ENCODE results near the gene DIO3.

DIO3 gene

DNA sequence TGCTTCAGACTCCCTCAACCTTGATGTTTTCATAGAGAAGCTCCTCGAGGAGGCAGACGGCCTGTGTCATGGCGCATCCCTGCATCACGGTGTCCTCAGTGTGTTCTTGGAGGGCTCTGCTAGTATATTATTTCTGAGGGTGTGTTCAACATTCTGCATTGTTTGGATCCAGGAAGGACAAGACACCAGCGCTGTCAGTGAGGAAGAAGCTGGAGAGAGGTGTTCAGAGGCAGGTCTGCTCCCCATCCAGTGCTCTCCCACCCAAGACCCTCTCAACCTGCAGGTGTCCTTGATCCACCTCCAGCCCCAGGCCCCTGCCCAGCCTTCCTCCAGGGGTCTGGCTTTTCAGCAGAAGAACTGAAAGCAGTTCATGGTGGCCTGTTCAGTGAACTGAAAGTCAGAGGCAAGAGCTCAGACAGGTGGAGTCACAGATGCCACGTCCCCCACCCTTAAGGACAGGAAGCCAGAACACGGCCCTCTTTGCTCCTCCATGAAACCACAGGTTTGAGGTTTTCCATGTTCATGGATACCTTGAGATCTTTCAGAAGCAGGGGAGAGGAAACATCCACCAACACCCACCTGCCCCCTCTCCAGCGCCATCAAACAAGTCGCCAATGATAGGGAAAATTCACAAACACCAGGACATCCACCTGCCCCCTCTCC lies 37.4 kb downstream of the DIO3 start:
- Histone ChIP-seq H3K79me1 (ENCODE audit: low read length) (no peaks in the 10 kb centered on the region), H3K4ac (ENCODE audit: low read depth, low read length) (no peak overlapping the region), H2BK5ac (ENCODE audit: low read length) (no peak overlapping the region), H3K79me2 (ENCODE audit: control insufficient read depth, insufficient read depth, low read length) (no peaks in the 10 kb centered on the region), H3K9ac (ENCODE audit: low read length) (no peak overlapping the region), H4K8ac (ENCODE audit: low read depth, low read length) (no peak overlapping the region), H3K4me1 (ENCODE audit: control insufficient read depth, low read depth, low read length) (no peaks in the 10 kb centered on the region), H3K4me2 (ENCODE audit: low read length) (no peak overlapping the region), H3K4me3 (ENCODE audit: low read length) (no peak overlapping the region), H4K5ac (ENCODE audit: low read length) (no peak overlapping the region), H3K36me3 (ENCODE audit: control insufficient read depth, insufficient read depth, low read length) (no peaks in the 10 kb centered on the region), H2BK120ac (ENCODE audit: low read depth, low read length) (no peak overlapping the region), H3K18ac (ENCODE audit: low read length) (no peak overlapping the region), H3K27me3 (ENCODE audit: insufficient read depth, low read length, poor library complexity) (no peaks in the 10 kb centered on the region), H3K56ac (ENCODE audit: low read length) (no peak overlapping the region), H3K23ac (ENCODE audit: low read length) (no peak overlapping the region), H2BK15ac (replicated peaks; ENCODE audit: low read depth) (no peak overlapping the region), H2AK5ac (ENCODE audit: low read length) (no peak overlapping the region), H3K27ac (ENCODE audit: low read depth, low read length) (no peak overlapping the region)
- DNase-seq: no peak
- WGBS (ENCODE audit: extremely low coverage, insufficient coverage, low lambda C conversion rate): no CpG with 5 or more reads among the region's 9 CpGs

- no peak overlapping the region for H4K8ac ChIP-seq (ENCODE audit: low read depth, low read length)
- H3K56ac ChIP-seq (ENCODE audit: low read length): no peak overlapping the region
- H3K18ac ChIP-seq (ENCODE audit: low read length): no peak overlapping the region
- H3K23ac ChIP-seq (ENCODE audit: low read length): no peak overlapping the region
- no peak overlapping the region for H2BK15ac ChIP-seq (replicated peaks; ENCODE audit: low read depth)
- H3K36me3 ChIP-seq (ENCODE audit: control insufficient read depth, insufficient read depth, low read length): no peaks in the 10 kb centered on the region
- no peak overlapping the region for H4K5ac ChIP-seq (ENCODE audit: low read length)
- H3K79me1 ChIP-seq (ENCODE audit: low read length): no peaks in the 10 kb centered on the region
- H3K4ac ChIP-seq (ENCODE audit: low read depth, low read length): no peak overlapping the region
- no peak for DNase-seq
- WGBS (ENCODE audit: extremely low coverage, insufficient coverage, low lambda C conversion rate): no CpG with 5 or more reads among the region's 13 CpGs
- H3K4me2 ChIP-seq (ENCODE audit: low read length): no peak overlapping the region
- H3K4me1 ChIP-seq (ENCODE audit: control insufficient read depth, low read depth, low read length): no peaks in the 10 kb centered on the region
- H2BK5ac ChIP-seq (ENCODE audit: low read length): no peak overlapping the region
- H2BK120ac ChIP-seq (ENCODE audit: low read depth, low read length): no peak overlapping the region
- H2AK5ac ChIP-seq (ENCODE audit: low read length): no peak overlapping the region
- H3K79me2 ChIP-seq (ENCODE audit: control insufficient read depth, insufficient read depth, low read length): no peaks in the 10 kb centered on the region
- H3K27me3 ChIP-seq (ENCODE audit: insufficient read depth, low read length, poor library complexity): no peaks in the 10 kb centered on the region
- H3K9ac ChIP-seq (ENCODE audit: low read length): no peak overlapping the region
- no peak overlapping the region for H3K4me3 ChIP-seq (ENCODE audit: low read length)
- H3K27ac ChIP-seq (ENCODE audit: low read depth, low read length): no peak overlapping the region
These were observed 38.1 kb downstream of the DIO3 start for GRCh38 chr14:101599234-101599885.

DNA sequence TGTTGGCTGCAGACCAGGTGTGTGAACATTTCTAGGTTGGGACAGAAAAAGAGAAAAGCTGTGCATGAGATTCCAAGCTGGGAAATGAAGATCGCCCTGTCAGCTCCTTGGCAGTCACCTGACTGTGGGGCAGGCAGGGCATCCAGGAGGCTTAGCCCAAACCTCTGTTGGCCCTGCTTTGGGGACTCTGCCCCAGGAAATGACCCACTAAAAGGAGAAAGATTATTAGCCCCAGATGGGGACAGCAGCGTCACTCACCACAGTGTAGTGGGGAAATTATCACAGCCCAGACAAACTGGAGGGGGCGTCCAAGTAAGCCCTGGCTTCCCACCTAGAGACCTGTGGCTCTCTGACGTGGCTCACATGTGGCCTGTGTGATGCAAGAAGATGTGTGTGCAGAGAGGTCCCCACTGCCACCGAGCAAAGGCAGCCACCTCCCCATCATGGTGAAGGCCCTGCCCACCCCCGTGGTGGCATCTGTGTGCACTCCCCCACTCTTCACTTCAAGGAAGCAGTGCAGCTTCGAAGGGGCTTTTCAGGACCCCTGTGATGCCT lies 39.1 kb downstream of the DIO3 start:
- Histone ChIP-seq H2BK120ac (ENCODE audit: low read depth, low read length) (no peak overlapping the region), H3K36me3 (ENCODE audit: control insufficient read depth, insufficient read depth, low read length) (no peaks in the 10 kb centered on the region), H3K9ac (ENCODE audit: low read length) (no peak overlapping the region), H3K4me1 (ENCODE audit: control insufficient read depth, low read depth, low read length) (no peaks in the 10 kb centered on the region), H4K8ac (ENCODE audit: low read depth, low read length) (no peak overlapping the region), H3K27me3 (ENCODE audit: insufficient read depth, low read length, poor library complexity) (no peaks in the 10 kb centered on the region), H3K79me1 (ENCODE audit: low read length) (no peaks in the 10 kb centered on the region), H2BK5ac (ENCODE audit: low read length) (no peak overlapping the region), H3K4me3 (ENCODE audit: low read length) (no peak overlapping the region), H3K4ac (ENCODE audit: low read depth, low read length) (no peak overlapping the region), H3K18ac (ENCODE audit: low read length) (no peak overlapping the region), H3K56ac (ENCODE audit: low read length) (no peak overlapping the region), H2AK5ac (ENCODE audit: low read length) (no peak overlapping the region), H3K79me2 (ENCODE audit: control insufficient read depth, insufficient read depth, low read length) (no peaks in the 10 kb centered on the region), H4K5ac (ENCODE audit: low read length) (no peak overlapping the region), H3K4me2 (ENCODE audit: low read length) (no peak overlapping the region), H3K27ac (ENCODE audit: low read depth, low read length) (no peak overlapping the region), H3K23ac (ENCODE audit: low read length) (no peak overlapping the region), H2BK15ac (replicated peaks; ENCODE audit: low read depth) (no peak overlapping the region)
- no peak for DNase-seq
- no CpG with 5 or more reads among the region's 7 CpGs for WGBS (ENCODE audit: extremely low coverage, insufficient coverage, low lambda C conversion rate)

DNA sequence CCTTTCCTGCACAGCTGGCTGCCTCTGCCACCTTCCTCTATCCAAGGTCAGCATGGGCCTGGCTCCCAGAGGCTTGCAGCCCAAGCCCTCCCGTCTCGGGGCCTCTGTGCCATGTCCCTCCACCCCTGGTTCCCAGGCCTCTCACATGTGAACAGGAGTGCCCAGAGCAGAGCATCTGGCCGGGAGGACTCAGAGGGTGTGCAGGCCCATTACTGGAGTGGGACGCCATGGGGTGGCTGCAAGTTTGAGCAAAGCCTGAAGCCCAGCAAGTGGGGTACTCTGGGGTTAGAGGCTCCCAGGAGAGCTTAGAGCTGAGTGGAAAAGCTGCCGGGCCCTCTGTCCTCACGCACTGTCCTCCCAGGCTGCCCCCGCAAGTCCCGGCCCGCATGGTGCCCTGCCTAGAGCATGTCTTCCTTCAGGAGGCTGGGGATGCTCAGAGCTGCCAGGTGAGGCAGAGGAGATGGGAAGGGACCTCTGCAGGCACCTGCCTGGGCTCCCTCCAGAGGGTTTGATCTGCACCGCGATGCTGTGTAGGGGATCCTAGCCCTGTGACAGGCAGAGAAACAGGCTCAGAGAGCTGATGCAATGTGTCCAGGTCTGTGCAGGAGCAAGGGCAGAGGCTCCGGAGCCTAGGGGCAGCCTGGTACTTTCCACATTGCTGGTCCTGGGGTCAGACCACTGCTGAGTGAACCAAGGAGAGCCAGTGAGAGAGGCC lies 39.8 kb downstream of the DIO3 start:
- H3K36me3 ChIP-seq (ENCODE audit: control insufficient read depth, insufficient read depth, low read length): no peaks in the 10 kb centered on the region
- H2BK120ac ChIP-seq (ENCODE audit: low read depth, low read length): no peak overlapping the region
- H2BK5ac ChIP-seq (ENCODE audit: low read length): no peak overlapping the region
- no peak overlapping the region for H3K18ac ChIP-seq (ENCODE audit: low read length)
- H3K23ac ChIP-seq (ENCODE audit: low read length): no peak overlapping the region
- H3K4me1 ChIP-seq (ENCODE audit: control insufficient read depth, low read depth, low read length): no peaks in the 10 kb centered on the region
- no peaks in the 10 kb centered on the region for H3K79me2 ChIP-seq (ENCODE audit: control insufficient read depth, insufficient read depth, low read length)
- no peak overlapping the region for H3K56ac ChIP-seq (ENCODE audit: low read length)
- DNase-seq: no peak
- H4K5ac ChIP-seq (ENCODE audit: low read length): no peak overlapping the region
- H3K4ac ChIP-seq (ENCODE audit: low read depth, low read length): no peak overlapping the region
- WGBS (ENCODE audit: extremely low coverage, insufficient coverage, low lambda C conversion rate): no CpG with 5 or more reads among the region's 12 CpGs
- no peak overlapping the region for H2BK15ac ChIP-seq (replicated peaks; ENCODE audit: low read depth)
- no peak overlapping the region for H3K4me2 ChIP-seq (ENCODE audit: low read length)
- no peak overlapping the region for H2AK5ac ChIP-seq (ENCODE audit: low read length)
- no peaks in the 10 kb centered on the region for H3K27me3 ChIP-seq (ENCODE audit: insufficient read depth, low read length, poor library complexity)
- H3K79me1 ChIP-seq (ENCODE audit: low read length): no peaks in the 10 kb centered on the region
- no peak overlapping the region for H3K4me3 ChIP-seq (ENCODE audit: low read length)
- no peak overlapping the region for H3K27ac ChIP-seq (ENCODE audit: low read depth, low read length)
- H4K8ac ChIP-seq (ENCODE audit: low read depth, low read length): no peak overlapping the region
- H3K9ac ChIP-seq (ENCODE audit: low read length): no peak overlapping the region

GRCh38 chr14:101601606-101602465 lies 40.5 kb downstream of the DIO3 start:
- Histone ChIP-seq H4K5ac (ENCODE audit: low read length) (no peak overlapping the region), H3K18ac (ENCODE audit: low read length) (no peak overlapping the region), H3K79me1 (ENCODE audit: low read length) (no peaks in the 10 kb centered on the region), H3K4ac (ENCODE audit: low read depth, low read length) (no peak overlapping the region), H3K56ac (ENCODE audit: low read length) (no peak overlapping the region), H3K27me3 (ENCODE audit: insufficient read depth, low read length, poor library complexity) (no peaks in the 10 kb centered on the region), H3K9ac (ENCODE audit: low read length) (no peak overlapping the region), H4K8ac (ENCODE audit: low read depth, low read length) (no peak overlapping the region), H2AK5ac (ENCODE audit: low read length) (no peak overlapping the region), H3K4me1 (ENCODE audit: control insufficient read depth, low read depth, low read length) (no peaks in the 10 kb centered on the region), H3K4me2 (ENCODE audit: low read length) (no peak overlapping the region), H3K36me3 (ENCODE audit: control insufficient read depth, insufficient read depth, low read length) (no peaks in the 10 kb centered on the region), H2BK120ac (ENCODE audit: low read depth, low read length) (no peak overlapping the region), H3K79me2 (ENCODE audit: control insufficient read depth, insufficient read depth, low read length) (no peaks in the 10 kb centered on the region), H3K23ac (ENCODE audit: low read length) (no peak overlapping the region), H3K27ac (ENCODE audit: low read depth, low read length) (no peak overlapping the region), H2BK5ac (ENCODE audit: low read length) (no peak overlapping the region), H3K4me3 (ENCODE audit: low read length) (no peak overlapping the region), H2BK15ac (replicated peaks; ENCODE audit: low read depth) (no peak overlapping the region)
- DNase-seq: no peak
- WGBS (ENCODE audit: extremely low coverage, insufficient coverage, low lambda C conversion rate): no CpG with 5 or more reads among the region's 35 CpGs

All from mesendoderm (in vitro differentiated cells).